ENCODE measurements around the gene PIGR. TPM values are rescaled to one million over a fixed set of nuclear protein-coding genes. Genes with fewer than 3 reads are reported as not detected.

PIGR gene
- polyA plus RNA-seq, 3 donors, result 0.94 to 2.4 (median 1.2) TPM

- no peak for DNase-seq (ENCODE audit: low read depth in 3 of 3, low spot score in 2 of 3)
Measured at GRCh38 chr1:206895837-206896242, 50.4 kb downstream of the PIGR start.

- no peak for DNase-seq (ENCODE audit: low read depth in 3 of 3, low spot score in 2 of 3)
Measured at GRCh38 chr1:206895325-206895724, 50.9 kb downstream of the PIGR start.

GRCh38 chr1:206893380-206893779 lies 52.9 kb downstream of the PIGR start:
- DNase-seq (ENCODE audit: low read depth in 3 of 3, low spot score in 2 of 3), result no peak

GRCh38 chr1:206892351-206892984 lies 53.8 kb downstream of the PIGR start:
- no peak for DNase-seq (ENCODE audit: low read depth in 3 of 3, low spot score in 2 of 3)

- no peak for DNase-seq (ENCODE audit: low read depth in 3 of 3, low spot score in 2 of 3)
Measured at GRCh38 chr1:206891412-206891811, 54.9 kb downstream of the PIGR start.

GRCh38 chr1:206890125-206891060 lies 55.9 kb downstream of the PIGR start:
- DNase-seq (ENCODE audit: low read depth in 3 of 3, low spot score in 2 of 3), result no peak

- no peak for DNase-seq (ENCODE audit: low read depth in 3 of 3, low spot score in 2 of 3)
Measured at GRCh38 chr1:206887701-206888100, 58.6 kb downstream of the PIGR start.

- no peak for DNase-seq (ENCODE audit: low read depth in 3 of 3, low spot score in 2 of 3)
Measured at GRCh38 chr1:206886831-206887230, 59.4 kb downstream of the PIGR start.

GRCh38 chr1:206885341-206886060 lies 60.8 kb downstream of the PIGR start:
- DNase-seq (ENCODE audit: low read depth in 3 of 3, low spot score in 2 of 3), result no peak

- DNase-seq (ENCODE audit: low read depth in 3 of 3, low spot score in 2 of 3), result no peak
Measured at GRCh38 chr1:206883876-206884275, 62.4 kb downstream of the PIGR start.

- no peak for DNase-seq (ENCODE audit: low read depth in 3 of 3, low spot score in 2 of 3)
Measured at GRCh38 chr1:206883160-206883559, 63.1 kb downstream of the PIGR start.

- no peak for DNase-seq (ENCODE audit: low read depth in 3 of 3, low spot score in 2 of 3)
Measured at GRCh38 chr1:206882555-206882954, 63.7 kb downstream of the PIGR start.

GRCh38 chr1:206880314-206880713 lies 66.0 kb downstream of the PIGR start:
- DNase-seq (ENCODE audit: low read depth in 3 of 3, low spot score in 2 of 3), result no peak

Other genes starting within 250 kb of the PIGR start
- under 1 TPM; 0.54 to 0.96 (median 0.89) TPM for gene IL19, start 175.7 kb downstream of the PIGR start, polyA plus RNA-seq (ENCODE audit: insufficient read length in 3 of 3)
- gene IL10, start 174.0 kb downstream of the PIGR start, polyA plus RNA-seq (ENCODE audit: insufficient read length in 3 of 3), result under 1 TPM; 0.19 to 0.33 (median 0.27) TPM
- gene IL20, start 80.8 kb downstream of the PIGR start, polyA plus RNA-seq (ENCODE audit: insufficient read length in 3 of 3), result not detected
- under 1 TPM; 0.18 to 0.35 (median 0.35) TPM for gene IL24, start 49.0 kb downstream of the PIGR start, polyA plus RNA-seq (ENCODE audit: insufficient read length in 3 of 3)
- gene FCMR, start 24.5 kb downstream of the PIGR start, polyA plus RNA-seq (ENCODE audit: insufficient read length in 3 of 3), result 1 to 10 TPM; 1.9 to 2.4 (median 2.0) TPM
- 10 to 100 TPM in 1 of 3 donors, 1 to 10 TPM in 2; 5.9 to 12.5 (median 9.8) TPM for gene FCAMR, start 24.0 kb upstream of the PIGR start, polyA plus RNA-seq (ENCODE audit: insufficient read length in 3 of 3)
- gene C1orf116, start 86.3 kb upstream of the PIGR start, polyA plus RNA-seq (ENCODE audit: insufficient read length in 3 of 3), result 10 to 100 TPM; 18.0 to 22.3 (median 20.2) TPM
- gene YOD1, start 104.7 kb upstream of the PIGR start, polyA plus RNA-seq (ENCODE audit: insufficient read length in 3 of 3), result 10 to 100 TPM; 15.1 to 16.2 (median 16.1) TPM
- gene PFKFB2, start 106.8 kb upstream of the PIGR start, polyA plus RNA-seq (ENCODE audit: insufficient read length in 3 of 3), result 10 to 100 TPM; 15.1 to 17.0 (median 15.4) TPM
- under 1 TPM; 0.10 to 0.35 (median 0.21) TPM for gene C4BPB, start 142.4 kb upstream of the PIGR start, polyA plus RNA-seq (ENCODE audit: insufficient read length in 3 of 3)
- under 1 TPM; 0.24 to 0.47 (median 0.40) TPM for gene C4BPA, start 157.8 kb upstream of the PIGR start, polyA plus RNA-seq (ENCODE audit: insufficient read length in 3 of 3)

Measured in right renal cortex interstitium (tissue), 3 donors.